Epithelial cell of proximal tubule (primary cell): ENCODE measurements around the gene KIAA0040. TPM values are rescaled to one million over a fixed set of nuclear protein-coding genes. Genes with fewer than 3 reads are reported as not detected.

Source experiments
- DNase-seq: peaks from one replicate; pipeline ENCODE4 v3.0.0-alpha.2; 2011; ENCODE audit warnings: low read depth
- H3K4me3 ChIP-seq: 2 replicates; pipeline ENCODE4 v1.5.1; 2011; ENCODE audit warnings: low read depth, mild to moderate bottlenecking, low read length
- CTCF ChIP-seq: conservative IDR thresholded peaks from 2 replicates; pipeline ENCODE4 v1.5.1; 2012; ENCODE audit warnings: low read depth, mild to moderate bottlenecking, low read length
- total RNA-seq: library from RNA; depleted of rRNA; stranded (reverse); fragments of >200 nt; gene quantifications from 2 replicates; pipeline ENCODE4 v1.2.3, GENCODE V29; 2015

The KIAA0040 gene
- total RNA-seq, 1 donor from 2014 or later, result 4.2 TPM

GRCh38 chr1:175166746-175167145 is 25.8 kb downstream of the KIAA0040 start:
- H3K4me3 ChIP-seq, result no peak overlapping the region
- no peak for TF ChIP-seq CTCF

GRCh38 chr1:175164751-175165150 is 27.8 kb downstream of the KIAA0040 start:
- H3K4me3 ChIP-seq, result no peak overlapping the region
- no peak for TF ChIP-seq CTCF
- no peak for DNase-seq

More at GRCh38 chr1:175166746-175167145, 25.8 kb downstream of the KIAA0040 start:
- DNase-seq, result no peak

- no peak overlapping the region for H3K4me3 ChIP-seq
- DNase-seq, result no peak
- no peak for TF ChIP-seq CTCF
Measured at GRCh38 chr1:175163702-175164101, 28.9 kb downstream of the KIAA0040 start.

GRCh38 chr1:175162955-175163354 is 29.6 kb downstream of the KIAA0040 start:
- DNase-seq, result no peak
- TF ChIP-seq CTCF, result no peak
- no peak overlapping the region for H3K4me3 ChIP-seq

- no peak for DNase-seq
Measured at GRCh38 chr1:175158170-175158591, 34.4 kb downstream of the KIAA0040 start.

GRCh38 chr1:175157200-175157599 is 35.4 kb downstream of the KIAA0040 start:
- no peak for TF ChIP-seq CTCF
- no peak for DNase-seq

More at GRCh38 chr1:175158170-175158591, 34.4 kb downstream of the KIAA0040 start:
- no peak overlapping the region for H3K4me3 ChIP-seq
- no peak for TF ChIP-seq CTCF

GRCh38 chr1:175155936-175156335 is 36.6 kb downstream of the KIAA0040 start:
- no peak overlapping the region for H3K4me3 ChIP-seq
- TF ChIP-seq CTCF, result no peak
- no peak for DNase-seq

More at GRCh38 chr1:175157200-175157599, 35.4 kb downstream of the KIAA0040 start:
- no peak overlapping the region for H3K4me3 ChIP-seq
